NCI-H2107 treated with DMSO at 0.1 percent for 48 hours (cell line): ENCODE results near the gene TENM4.

ENCODE experiments used
- DNase-seq: peaks from one replicate; lab custom pipeline; 2025; ENCODE audit not compliant: unreplicated experiment; lab: John Stamatoyannopoulos, UW

TENM4 gene

GRCh38 chr11:79352349-79352703, 88.5 kb downstream of the TENM4 start:
- DNase-seq = no peak

- DNase-seq = no peak
These were observed 91.7 kb downstream of the TENM4 start for GRCh38 chr11:79348976-79349682.

- no peak for DNase-seq
These were observed 94.8 kb downstream of the TENM4 start for GRCh38 chr11:79346021-79346420.

DNA sequence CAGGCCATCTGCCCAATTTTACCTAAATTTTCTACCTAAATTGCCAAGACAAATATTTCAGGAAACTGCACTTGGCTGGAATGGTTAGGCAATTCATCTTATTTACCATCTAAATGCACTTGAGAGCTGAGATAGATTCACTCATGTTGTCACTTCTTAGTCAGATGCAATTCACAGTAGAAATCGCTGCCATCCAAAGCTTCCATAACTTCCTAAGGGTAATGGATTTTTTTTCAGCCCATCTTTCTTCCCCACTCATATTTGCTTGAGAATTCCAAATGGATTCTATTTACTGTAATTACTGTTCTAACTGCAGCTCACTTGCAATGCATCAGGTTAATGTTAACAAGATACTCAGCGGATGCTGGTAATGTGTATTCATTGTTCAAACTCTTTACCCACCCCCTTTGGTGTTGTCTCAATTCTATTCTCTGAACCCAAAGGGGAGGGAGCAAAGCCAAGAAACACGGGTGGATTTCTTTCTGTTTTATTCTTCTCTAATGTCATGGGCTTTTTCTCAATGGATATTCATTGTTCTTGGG, 96.0 kb downstream of the TENM4 start:
- DNase-seq = no peak

DNA sequence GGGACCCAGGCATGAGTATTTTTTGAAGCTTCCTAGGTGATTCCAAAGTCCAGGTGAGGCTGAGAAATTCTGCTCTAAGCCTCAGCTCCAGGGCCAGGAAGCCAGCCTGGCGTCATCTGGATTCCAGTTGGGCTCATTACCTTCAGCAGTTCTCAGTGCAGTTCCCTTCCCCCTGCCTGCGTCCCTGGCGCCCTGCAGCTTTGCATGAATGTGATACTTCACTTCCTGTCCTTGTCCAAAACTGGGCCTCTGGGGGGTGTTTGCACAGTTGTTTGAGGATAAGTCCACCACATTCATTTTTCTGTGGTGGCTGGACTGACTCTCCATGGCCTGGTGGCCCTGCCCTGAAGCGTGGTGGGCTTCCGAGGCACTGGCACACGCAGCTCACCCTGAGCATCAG, 98.1 kb downstream of the TENM4 start:
- DNase-seq = no peak

GRCh38 chr11:79342236-79342635, 98.6 kb downstream of the TENM4 start:
- DNase-seq = no peak

DNA sequence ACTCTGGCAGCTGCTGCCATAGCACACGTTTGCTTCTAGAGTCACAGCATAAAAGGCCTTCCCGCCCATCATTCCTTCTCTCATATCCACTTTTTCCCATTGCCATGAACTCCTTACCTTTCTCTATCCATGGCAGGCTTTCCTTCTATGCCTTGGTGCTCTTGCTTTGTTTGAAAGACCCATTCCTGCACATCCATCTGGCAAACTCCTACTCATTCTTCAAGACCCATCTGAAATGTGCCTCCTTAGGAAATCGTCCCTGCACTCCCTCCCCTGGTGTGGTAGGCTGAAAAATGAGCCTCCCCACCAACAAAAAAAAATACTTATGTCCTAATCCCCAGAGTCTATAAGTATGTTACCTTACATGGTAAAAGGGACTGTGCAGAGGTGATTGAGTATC, 100.3 kb downstream of the TENM4 start:
- no peak for DNase-seq

DNA sequence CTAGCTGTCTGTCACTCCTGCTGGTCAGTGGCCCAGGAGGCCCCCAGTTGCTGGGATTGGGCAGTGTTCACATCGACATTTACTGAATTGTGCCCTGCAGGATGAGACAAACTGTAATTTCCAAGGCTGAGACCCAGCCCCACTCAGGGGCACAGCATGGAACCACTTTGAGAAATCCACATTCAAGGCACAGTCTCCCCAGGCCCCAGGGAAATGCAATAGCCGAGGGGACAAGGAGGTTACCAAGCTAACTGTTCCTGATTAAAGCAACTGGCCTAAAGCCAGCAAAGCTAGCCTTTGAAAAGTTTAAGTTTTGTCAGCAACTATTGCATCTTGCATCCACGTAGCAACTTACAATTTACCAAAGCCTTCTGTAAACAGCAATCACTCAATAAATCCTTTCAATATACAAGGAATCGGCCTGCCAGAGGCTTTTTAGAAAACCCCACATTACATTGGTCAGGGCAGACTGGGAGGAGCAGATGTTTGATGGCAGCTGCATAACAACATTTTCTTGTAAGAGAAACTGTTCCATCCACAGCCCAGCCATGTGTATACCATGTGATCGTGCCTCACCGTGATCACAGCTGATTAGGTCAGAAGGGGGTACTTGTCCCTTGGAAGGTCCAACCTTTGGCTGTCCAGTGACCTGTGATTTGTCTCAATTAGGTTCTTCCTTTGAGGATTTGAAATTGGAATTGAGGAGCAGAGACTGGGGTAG, 103.9 kb downstream of the TENM4 start:
- no peak for DNase-seq

- DNase-seq = no peak
These were observed 105.1 kb downstream of the TENM4 start for GRCh38 chr11:79335681-79336080.

GRCh38 chr11:79333355-79333754, 107.5 kb downstream of the TENM4 start:
- no peak for DNase-seq

GRCh38 chr11:79332017-79332416, 108.8 kb downstream of the TENM4 start:
- DNase-seq = no peak

- DNase-seq = no peak
These were observed 109.5 kb downstream of the TENM4 start for GRCh38 chr11:79331203-79331901.

GRCh38 chr11:79330651-79331050, 110.2 kb downstream of the TENM4 start:
- no peak for DNase-seq

DNA sequence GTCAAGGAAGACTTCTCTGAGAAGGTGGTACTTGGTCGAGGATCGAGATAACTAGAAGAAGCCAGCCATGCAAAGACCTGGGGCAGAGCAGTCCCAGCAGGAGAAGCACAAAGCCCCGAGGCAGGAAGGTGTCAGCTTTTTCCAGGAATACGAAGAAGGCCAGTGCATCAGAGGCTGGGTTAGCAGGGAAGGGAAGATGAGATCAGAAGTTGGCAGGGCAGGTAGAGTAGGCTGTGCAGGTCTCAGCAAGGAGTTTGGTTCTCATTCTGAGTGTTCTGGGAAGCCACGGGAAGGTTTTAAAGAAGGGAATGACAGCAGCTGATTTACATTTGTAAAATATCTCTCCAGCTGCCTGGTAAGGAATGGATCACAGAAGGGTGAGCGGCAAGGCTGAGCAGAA, 111.3 kb downstream of the TENM4 start:
- DNase-seq = no peak

GRCh38 chr11:79328402-79328801, 112.4 kb downstream of the TENM4 start:
- DNase-seq = no peak

DNA sequence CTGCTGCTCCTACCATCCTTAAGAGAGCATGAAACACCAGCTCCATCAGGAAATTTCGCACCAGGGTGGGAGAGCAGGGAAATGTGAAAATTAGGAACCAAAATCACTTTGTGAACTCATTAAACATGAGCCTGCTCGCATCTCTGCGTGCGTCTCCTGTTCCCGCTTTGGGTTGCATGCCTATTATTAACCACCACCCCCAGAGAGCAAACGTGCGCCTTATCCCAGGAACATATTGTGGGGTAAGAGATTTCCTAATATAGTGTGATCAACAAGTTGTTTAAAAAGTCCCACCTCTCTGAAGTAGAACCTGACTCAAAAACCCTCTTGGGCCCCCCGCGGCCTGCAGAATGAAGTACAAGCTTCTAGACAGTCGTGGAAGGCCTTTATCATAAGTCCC, 115.0 kb downstream of the TENM4 start:
- no peak for DNase-seq

- no peak for DNase-seq
These were observed 119.6 kb downstream of the TENM4 start for GRCh38 chr11:79321263-79321662.

GRCh38 chr11:79314906-79315689, 125.7 kb downstream of the TENM4 start:
- no peak for DNase-seq

- DNase-seq = no peak
These were observed 127.3 kb downstream of the TENM4 start for GRCh38 chr11:79313530-79313913.

DNA sequence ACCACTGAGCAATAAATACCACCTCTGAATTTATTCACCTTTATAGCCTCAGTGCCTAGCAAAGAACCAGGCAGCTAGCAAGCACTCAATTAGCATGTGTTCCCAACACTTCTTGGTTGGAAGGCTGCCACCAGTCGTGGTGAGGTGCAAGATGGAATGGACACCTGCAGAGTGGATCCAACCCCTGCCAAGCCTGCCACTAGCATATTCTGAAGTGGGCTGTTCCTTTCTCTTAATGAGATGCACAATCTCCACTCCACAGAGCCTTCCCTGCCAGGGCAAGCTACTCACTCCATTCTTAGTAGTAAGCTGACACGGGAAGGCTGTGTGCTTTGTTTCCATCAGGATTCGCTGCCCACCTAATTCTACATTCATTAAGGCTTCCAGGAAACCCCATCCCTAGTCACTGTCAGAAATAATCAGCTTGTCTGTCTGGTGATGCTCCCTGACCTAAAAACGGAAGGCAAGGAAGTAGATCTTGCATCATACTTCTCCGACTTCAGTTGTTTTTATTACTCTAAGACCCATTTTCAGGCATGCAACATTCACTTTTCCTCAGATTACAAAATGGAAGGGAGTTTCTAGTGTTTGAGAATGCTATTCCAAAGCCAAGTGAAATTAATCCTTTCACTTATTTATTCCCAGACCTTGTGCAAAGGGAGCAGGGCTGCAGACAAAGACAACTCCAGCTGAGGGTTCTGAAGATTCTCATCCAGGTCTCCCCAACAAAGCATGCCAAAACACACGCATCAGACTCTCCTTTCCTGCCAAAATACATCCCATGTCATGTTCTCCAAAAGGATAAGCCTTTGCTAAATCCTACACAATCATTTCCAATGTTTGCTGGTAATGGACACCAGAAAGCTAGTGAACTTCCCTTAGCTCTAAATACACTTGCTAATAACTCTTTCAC, 128.0 kb downstream of the TENM4 start:
- peak; percentile 24 for DNase-seq
